ENCODE data around the gene PGLYRP1.

DNA sequence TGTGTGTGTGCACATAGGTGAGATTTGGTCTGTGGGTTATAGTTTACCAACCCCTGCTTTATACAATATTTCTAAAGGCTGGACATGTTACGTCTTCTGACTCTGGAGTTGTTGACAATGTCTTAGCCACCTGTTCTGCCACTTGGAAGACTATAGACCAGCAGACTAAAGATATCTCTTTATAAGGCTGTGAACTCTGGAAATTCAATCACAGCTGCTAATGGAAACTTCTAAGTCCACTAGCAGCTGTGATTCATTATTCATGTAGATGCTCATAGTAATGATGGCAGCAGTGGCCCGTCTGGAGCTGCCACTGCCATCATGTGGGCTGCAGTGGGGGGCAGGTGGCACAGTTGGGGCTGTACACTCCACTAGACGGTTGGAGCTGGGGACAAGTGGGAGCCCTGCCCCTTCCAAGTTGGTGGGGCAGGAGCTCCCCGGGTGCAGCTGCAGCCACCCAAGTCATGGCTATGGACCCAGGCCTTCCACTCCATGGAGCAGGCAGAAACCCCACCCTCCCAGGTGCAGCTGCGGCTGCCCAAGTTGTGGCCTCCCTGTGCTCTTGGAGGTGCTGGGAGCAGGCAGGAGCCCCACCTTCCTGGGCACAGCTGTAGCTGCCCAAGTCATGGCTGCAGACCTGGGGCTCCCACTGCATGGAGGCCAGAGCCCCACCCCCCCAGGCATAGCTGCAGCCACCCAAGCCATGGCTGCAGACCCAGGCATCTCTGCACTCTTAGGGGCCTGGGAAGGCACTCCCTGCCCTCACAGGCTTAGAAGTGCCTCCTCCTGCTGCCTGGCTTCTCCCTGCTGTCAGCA is 9.1 kb upstream of the PGLYRP1 start:
- TF ChIP-seq, protein P1, sequence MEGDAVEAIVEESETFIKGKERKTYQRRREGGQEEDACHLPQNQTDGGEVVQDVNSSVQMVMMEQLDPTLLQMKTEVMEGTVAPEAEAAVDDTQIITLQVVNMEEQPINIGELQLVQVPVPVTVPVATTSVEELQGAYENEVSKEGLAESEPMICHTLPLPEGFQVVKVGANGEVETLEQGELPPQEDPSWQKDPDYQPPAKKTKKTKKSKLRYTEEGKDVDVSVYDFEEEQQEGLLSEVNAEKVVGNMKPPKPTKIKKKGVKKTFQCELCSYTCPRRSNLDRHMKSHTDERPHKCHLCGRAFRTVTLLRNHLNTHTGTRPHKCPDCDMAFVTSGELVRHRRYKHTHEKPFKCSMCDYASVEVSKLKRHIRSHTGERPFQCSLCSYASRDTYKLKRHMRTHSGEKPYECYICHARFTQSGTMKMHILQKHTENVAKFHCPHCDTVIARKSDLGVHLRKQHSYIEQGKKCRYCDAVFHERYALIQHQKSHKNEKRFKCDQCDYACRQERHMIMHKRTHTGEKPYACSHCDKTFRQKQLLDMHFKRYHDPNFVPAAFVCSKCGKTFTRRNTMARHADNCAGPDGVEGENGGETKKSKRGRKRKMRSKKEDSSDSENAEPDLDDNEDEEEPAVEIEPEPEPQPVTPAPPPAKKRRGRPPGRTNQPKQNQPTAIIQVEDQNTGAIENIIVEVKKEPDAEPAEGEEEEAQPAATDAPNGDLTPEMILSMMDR (IDR thresholded peaks at IDR 0.05; ENCODE audit: insufficient read depth, low read depth, low read length) = no peak
- TF ChIP-seq EZH2 (IDR thresholded peaks at IDR 0.05; ENCODE audit: insufficient read depth, low read length) = no peak

Data from astrocyte (in vitro differentiated cells and primary cell).